ENCODE data around the gene UGT2B15.

Gene UGT2B15

DNA sequence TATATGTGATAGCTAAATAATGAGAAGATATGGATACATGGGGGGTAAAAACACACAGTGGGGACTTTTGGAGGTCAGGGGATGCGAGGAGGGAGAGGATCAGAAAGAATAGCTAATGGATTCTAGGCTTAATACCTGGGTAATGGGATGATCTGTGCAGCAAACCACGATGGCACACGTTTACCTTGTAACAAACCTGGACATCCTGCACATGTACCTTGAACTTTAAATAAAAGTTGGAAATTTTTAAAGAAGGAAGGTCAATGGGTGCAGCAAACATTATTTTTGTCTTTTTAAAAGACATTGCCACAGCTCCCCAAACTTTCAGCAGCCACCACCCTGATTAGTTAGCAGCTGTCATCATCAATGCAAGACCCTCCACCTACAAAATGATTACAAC is 29.7 kb upstream of the UGT2B15 start:
- DNase-seq = no peak
- no peak overlapping the region for H2AK5ac ChIP-seq (ENCODE audit: low read length, severe bottlenecking)
- H4K91ac ChIP-seq (ENCODE audit: low read length) = no peak overlapping the region
- no peaks in the 10 kb centered on the region for H3K36me3 ChIP-seq (ENCODE audit: control insufficient read depth in 1 of 2, insufficient read depth in 2 of 2, low read depth in 1 of 2, low read length in 2 of 2)
- H2AFZ ChIP-seq (ENCODE audit: low read depth, low read length) = no peak overlapping the region
- no peak overlapping the region for H3K4me3 ChIP-seq (ENCODE audit: insufficient read depth in 1 of 2, low read depth in 1 of 2, low read length in 2 of 2)
- H2BK5ac ChIP-seq (ENCODE audit: low read depth, low read length, poor library complexity, severe bottlenecking) = no peak overlapping the region
- H3K9me3 ChIP-seq (ENCODE audit: control insufficient read depth, low read length) = peaks cover 4% of the 10 kb centered on the region
- no peak overlapping the region for H3K14ac ChIP-seq (ENCODE audit: low read length in 2 of 2)
- no peak overlapping the region for H2BK12ac ChIP-seq (ENCODE audit: low read length in 2 of 2)
- no peak overlapping the region for H3K4ac ChIP-seq (ENCODE audit: low read depth in 1 of 2, low read length in 2 of 2)
- H3K18ac ChIP-seq (ENCODE audit: low read depth in 1 of 2, low read length in 2 of 2) = no peak overlapping the region
- no peaks in the 10 kb centered on the region for H3K79me1 ChIP-seq (replicated peaks; ENCODE audit: low read length, poor library complexity, severe bottlenecking)
- H3K27ac ChIP-seq (ENCODE audit: low read length, poor library complexity, severe bottlenecking) = no peak overlapping the region
- H4K8ac ChIP-seq (ENCODE audit: low read length) = no peak overlapping the region
- H3K27me3 ChIP-seq (ENCODE audit: control insufficient read depth in 1 of 2, insufficient read depth in 1 of 2, low read length in 2 of 2) = no peaks in the 10 kb centered on the region
- WGBS = 55% methylated on average over 1 of the region's 3 CpGs
- H3K9ac ChIP-seq (ENCODE audit: low read length) = no peak overlapping the region
- H2BK15ac ChIP-seq (ENCODE audit: low read depth, poor library complexity, severe bottlenecking) = no peak overlapping the region
- H3K4me1 ChIP-seq (ENCODE audit: control insufficient read depth, insufficient read depth, low read depth, low read length) = no peaks in the 10 kb centered on the region
- no peak overlapping the region for H3K23ac ChIP-seq (ENCODE audit: low read length in 2 of 2)
- no peak overlapping the region for H2BK120ac ChIP-seq (ENCODE audit: low read depth, low read length)
- no peak overlapping the region for H3K4me2 ChIP-seq (ENCODE audit: low read length, poor library complexity, severe bottlenecking)

DNA sequence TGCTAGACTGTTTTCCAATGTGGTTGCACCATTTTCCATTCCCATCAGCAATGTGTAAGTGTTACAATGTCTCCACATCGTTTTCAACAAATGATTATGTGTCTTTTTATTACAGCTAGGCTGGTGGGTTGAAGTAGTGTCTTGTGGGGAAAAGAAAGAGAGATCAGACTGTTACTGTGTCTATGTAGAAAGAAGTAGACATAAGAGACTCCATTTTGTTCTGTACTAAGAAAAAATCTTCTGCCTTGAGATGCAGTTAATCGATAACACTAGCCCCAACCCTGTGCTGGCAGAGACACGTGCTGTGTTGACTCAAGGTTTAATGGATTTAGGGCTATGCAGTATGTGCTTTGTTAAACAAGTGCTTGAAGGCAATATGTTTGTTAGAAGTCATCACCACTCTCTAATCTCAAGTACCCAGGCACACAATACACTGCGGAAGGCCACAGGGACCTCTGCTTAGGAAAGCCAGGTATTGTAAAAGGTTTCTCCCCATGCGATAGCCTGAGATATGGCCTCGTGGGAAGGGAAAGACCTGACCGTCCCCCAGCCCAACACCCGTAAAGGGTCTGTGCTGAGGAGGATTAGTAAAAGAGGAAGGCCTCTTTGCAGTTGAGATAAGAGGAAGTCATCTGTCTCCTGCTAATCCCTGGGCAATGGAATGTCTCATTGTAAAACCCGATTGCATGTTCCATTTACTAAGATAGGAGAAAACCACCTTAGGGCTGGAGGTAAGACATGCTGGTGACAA is 23.0 kb upstream of the UGT2B15 start:
- Histone ChIP-seq H4K8ac (ENCODE audit: low read length) (no peak overlapping the region), H3K79me1 (replicated peaks; ENCODE audit: low read length, poor library complexity, severe bottlenecking) (no peaks in the 10 kb centered on the region), H3K4me2 (ENCODE audit: low read length, poor library complexity, severe bottlenecking) (no peak overlapping the region), H3K4me3 (ENCODE audit: insufficient read depth in 1 of 2, low read depth in 1 of 2, low read length in 2 of 2) (no peak overlapping the region), H2BK120ac (ENCODE audit: low read depth, low read length) (no peak overlapping the region), H3K18ac (ENCODE audit: low read depth in 1 of 2, low read length in 2 of 2) (no peak overlapping the region), H2BK5ac (ENCODE audit: low read depth, low read length, poor library complexity, severe bottlenecking) (no peak overlapping the region), H3K23ac (ENCODE audit: low read length in 2 of 2) (no peak overlapping the region), H3K14ac (ENCODE audit: low read length in 2 of 2) (no peak overlapping the region), H3K9me3 (ENCODE audit: control insufficient read depth, low read length) (peaks cover 3% of the 10 kb centered on the region), H2AFZ (ENCODE audit: low read depth, low read length) (no peak overlapping the region), H3K27ac (ENCODE audit: low read length, poor library complexity, severe bottlenecking) (no peak overlapping the region), H2BK12ac (ENCODE audit: low read length in 2 of 2) (no peak overlapping the region), H3K36me3 (ENCODE audit: control insufficient read depth in 1 of 2, insufficient read depth in 2 of 2, low read depth in 1 of 2, low read length in 2 of 2) (no peaks in the 10 kb centered on the region), H2BK15ac (ENCODE audit: low read depth, poor library complexity, severe bottlenecking) (no peak overlapping the region), H4K91ac (ENCODE audit: low read length) (no peak overlapping the region), H3K9ac (ENCODE audit: low read length) (no peak overlapping the region), H3K4me1 (ENCODE audit: control insufficient read depth, insufficient read depth, low read depth, low read length) (no peaks in the 10 kb centered on the region), H2AK5ac (ENCODE audit: low read length, severe bottlenecking) (no peak overlapping the region), H3K27me3 (ENCODE audit: control insufficient read depth in 1 of 2, insufficient read depth in 1 of 2, low read length in 2 of 2) (no peaks in the 10 kb centered on the region), H3K4ac (ENCODE audit: low read depth in 1 of 2, low read length in 2 of 2) (no peak overlapping the region)
- 20% methylated on average over 8 of the region's 9 CpGs for WGBS
- DNase-seq = no peak

DNA sequence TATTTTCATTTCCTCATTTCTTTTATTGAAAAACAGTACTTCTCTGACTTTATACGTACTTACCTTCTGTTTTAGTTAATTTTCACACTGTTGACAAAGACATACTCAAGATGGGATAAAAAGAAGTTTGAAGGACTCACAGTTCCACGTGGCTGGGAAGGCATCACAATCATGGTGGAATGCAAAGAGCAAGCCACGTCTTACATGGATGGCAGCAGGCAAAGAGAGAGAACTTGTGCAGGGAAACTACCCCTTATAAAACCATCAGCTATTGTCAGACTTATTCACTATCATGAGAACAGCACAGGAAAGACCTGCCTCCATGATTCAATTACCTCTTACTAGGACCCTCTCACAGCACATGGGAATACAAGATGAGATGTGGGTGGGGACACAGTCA is 20.7 kb upstream of the UGT2B15 start:
- no peak overlapping the region for H3K14ac ChIP-seq (ENCODE audit: low read length in 2 of 2)

DNA sequence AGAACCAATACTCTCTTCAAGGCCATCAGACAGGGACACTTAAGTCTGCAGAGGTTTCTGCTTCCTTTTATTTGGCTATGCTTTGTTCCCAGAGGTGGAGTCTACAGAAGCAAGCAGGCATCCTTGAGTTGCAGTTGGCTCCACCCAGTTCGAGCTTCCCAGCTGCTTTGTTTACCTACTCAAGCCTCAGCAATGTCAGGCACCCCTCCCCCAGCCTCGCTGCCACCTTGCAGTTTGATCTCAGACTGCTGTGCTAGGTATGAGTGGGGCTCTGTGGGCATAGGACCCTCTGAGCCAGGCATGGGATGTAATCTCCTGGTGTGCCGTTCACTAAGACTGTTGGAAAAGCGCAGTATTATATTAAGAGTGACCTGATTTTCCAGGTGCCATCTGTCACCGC is 12.6 kb upstream of the UGT2B15 start:
- Histone ChIP-seq H3K79me1 (replicated peaks; ENCODE audit: low read length, poor library complexity, severe bottlenecking) (no peaks in the 10 kb centered on the region), H3K4ac (ENCODE audit: low read depth in 1 of 2, low read length in 2 of 2) (no peak overlapping the region), H2BK12ac (ENCODE audit: low read length in 2 of 2) (no peak overlapping the region), H3K4me1 (ENCODE audit: control insufficient read depth, insufficient read depth, low read depth, low read length) (no peaks in the 10 kb centered on the region), H2BK5ac (ENCODE audit: low read depth, low read length, poor library complexity, severe bottlenecking) (no peak overlapping the region), H2AFZ (ENCODE audit: low read depth, low read length) (no peak overlapping the region), H3K36me3 (ENCODE audit: control insufficient read depth in 1 of 2, insufficient read depth in 2 of 2, low read depth in 1 of 2, low read length in 2 of 2) (no peaks in the 10 kb centered on the region), H3K4me2 (ENCODE audit: low read length, poor library complexity, severe bottlenecking) (no peak overlapping the region), H3K27ac (ENCODE audit: low read length, poor library complexity, severe bottlenecking) (no peak overlapping the region), H3K27me3 (ENCODE audit: control insufficient read depth in 1 of 2, insufficient read depth in 1 of 2, low read length in 2 of 2) (no peaks in the 10 kb centered on the region), H4K91ac (ENCODE audit: low read length) (no peak overlapping the region), H3K23ac (ENCODE audit: low read length in 2 of 2) (no peak overlapping the region), H3K9me3 (ENCODE audit: control insufficient read depth, low read length) (no peaks in the 10 kb centered on the region), H3K9ac (ENCODE audit: low read length) (no peak overlapping the region), H2AK5ac (ENCODE audit: low read length, severe bottlenecking) (no peak overlapping the region), H3K18ac (ENCODE audit: low read depth in 1 of 2, low read length in 2 of 2) (no peak overlapping the region), H4K8ac (ENCODE audit: low read length) (no peak overlapping the region), H2BK120ac (ENCODE audit: low read depth, low read length) (no peak overlapping the region), H3K4me3 (ENCODE audit: insufficient read depth in 1 of 2, low read depth in 1 of 2, low read length in 2 of 2) (no peak overlapping the region), H3K14ac (ENCODE audit: low read length in 2 of 2) (no peak overlapping the region), H2BK15ac (ENCODE audit: low read depth, poor library complexity, severe bottlenecking) (no peak overlapping the region)
- WGBS = 77% methylated on average over 5 of the region's 5 CpGs
- no peak for DNase-seq

More for the DNA sequence above, 20.7 kb upstream of the UGT2B15 start:
- no peak for DNase-seq
- Histone ChIP-seq H2BK12ac (ENCODE audit: low read length in 2 of 2) (no peak overlapping the region), H4K8ac (ENCODE audit: low read length) (no peak overlapping the region), H3K18ac (ENCODE audit: low read depth in 1 of 2, low read length in 2 of 2) (no peak overlapping the region), H3K27me3 (ENCODE audit: control insufficient read depth in 1 of 2, insufficient read depth in 1 of 2, low read length in 2 of 2) (no peaks in the 10 kb centered on the region), H3K9ac (ENCODE audit: low read length) (no peak overlapping the region), H2AK5ac (ENCODE audit: low read length, severe bottlenecking) (no peak overlapping the region), H3K23ac (ENCODE audit: low read length in 2 of 2) (no peak overlapping the region), H3K9me3 (ENCODE audit: control insufficient read depth, low read length) (peaks cover 3% of the 10 kb centered on the region), H2BK5ac (ENCODE audit: low read depth, low read length, poor library complexity, severe bottlenecking) (no peak overlapping the region), H3K4me1 (ENCODE audit: control insufficient read depth, insufficient read depth, low read depth, low read length) (no peaks in the 10 kb centered on the region), H3K4me3 (ENCODE audit: insufficient read depth in 1 of 2, low read depth in 1 of 2, low read length in 2 of 2) (no peak overlapping the region), H3K79me1 (replicated peaks; ENCODE audit: low read length, poor library complexity, severe bottlenecking) (no peaks in the 10 kb centered on the region), H2BK120ac (ENCODE audit: low read depth, low read length) (no peak overlapping the region), H3K27ac (ENCODE audit: low read length, poor library complexity, severe bottlenecking) (no peak overlapping the region), H4K91ac (ENCODE audit: low read length) (no peak overlapping the region), H2AFZ (ENCODE audit: low read depth, low read length) (no peak overlapping the region), H3K4ac (ENCODE audit: low read depth in 1 of 2, low read length in 2 of 2) (no peak overlapping the region), H3K4me2 (ENCODE audit: low read length, poor library complexity, severe bottlenecking) (no peak overlapping the region), H3K36me3 (ENCODE audit: control insufficient read depth in 1 of 2, insufficient read depth in 2 of 2, low read depth in 1 of 2, low read length in 2 of 2) (no peaks in the 10 kb centered on the region), H2BK15ac (ENCODE audit: low read depth, poor library complexity, severe bottlenecking) (no peak overlapping the region)
- 49% methylated on average over 3 of the region's 3 CpGs for WGBS
